ENCODE results near the gene GDF2.

GDF2 gene

DNA sequence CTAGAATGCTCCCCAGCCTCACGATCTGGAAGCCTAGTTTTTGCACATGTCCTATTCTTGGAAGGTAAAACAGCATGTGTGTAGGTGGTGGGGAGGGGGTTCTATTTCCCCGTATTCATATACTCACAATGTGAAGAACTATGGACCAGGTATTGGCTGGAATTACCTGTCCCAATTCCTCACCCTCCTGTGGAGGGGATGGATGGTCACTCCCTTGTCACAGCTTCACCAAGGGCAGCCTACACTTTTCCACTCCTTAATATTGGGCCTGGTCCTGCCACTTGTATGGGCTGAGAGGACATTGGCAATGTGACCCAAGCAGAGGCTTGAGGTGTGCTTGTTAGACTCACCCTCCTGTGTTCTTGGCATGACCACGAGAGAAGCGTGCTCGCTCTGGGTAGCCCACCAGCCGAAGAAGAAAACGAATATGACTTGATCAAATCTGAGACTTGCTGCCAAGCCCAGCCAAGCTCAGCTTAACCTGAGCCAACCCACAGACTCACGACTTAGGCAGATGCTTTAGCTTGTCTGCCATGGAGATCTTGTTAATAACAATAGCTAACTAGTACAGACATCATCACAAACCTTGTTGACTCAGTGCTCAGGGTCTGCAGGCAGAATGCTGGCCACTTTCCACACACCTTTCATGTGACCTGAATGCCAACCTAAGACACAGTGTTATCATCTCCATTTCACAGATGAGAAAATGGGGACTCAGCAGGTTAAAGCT, 44.6 kb downstream of the GDF2 start:
- no peak for DNase-seq
- Histone ChIP-seq H3K4me3 (ENCODE audit: insufficient read depth, low read depth, low read length, poor library complexity, severe bottlenecking) (no peak overlapping the region), H3K36me3 (ENCODE audit: control insufficient read depth, insufficient read depth, low read length) (no peaks in the 10 kb centered on the region), H3K27ac (ENCODE audit: insufficient read depth, low read length, poor library complexity, severe bottlenecking) (no peak overlapping the region), H3K4me1 (ENCODE audit: control insufficient read depth, insufficient read depth, low read length, poor library complexity, severe bottlenecking) (no peaks in the 10 kb centered on the region), H3K9me3 (ENCODE audit: control insufficient read depth, low read length) (no peaks in the 10 kb centered on the region), H3K27me3 (replicated peaks; ENCODE audit: control insufficient read depth, insufficient read depth, low read length, poor library complexity, severe bottlenecking) (no peaks in the 10 kb centered on the region)

- Histone ChIP-seq H3K36me3 (ENCODE audit: control insufficient read depth, insufficient read depth, low read length) (no peaks in the 10 kb centered on the region), H3K27me3 (replicated peaks; ENCODE audit: control insufficient read depth, insufficient read depth, low read length, poor library complexity, severe bottlenecking) (no peaks in the 10 kb centered on the region), H3K9me3 (ENCODE audit: control insufficient read depth, low read length) (no peaks in the 10 kb centered on the region), H3K4me3 (ENCODE audit: insufficient read depth, low read depth, low read length, poor library complexity, severe bottlenecking) (no peak overlapping the region), H3K27ac (ENCODE audit: insufficient read depth, low read length, poor library complexity, severe bottlenecking) (no peak overlapping the region), H3K4me1 (ENCODE audit: control insufficient read depth, insufficient read depth, low read length, poor library complexity, severe bottlenecking) (peaks cover under 1% of the 10 kb centered on the region)
- no peak for DNase-seq
Measured at GRCh38 chr10:47367646-47368045, 45.4 kb downstream of the GDF2 start.

DNA sequence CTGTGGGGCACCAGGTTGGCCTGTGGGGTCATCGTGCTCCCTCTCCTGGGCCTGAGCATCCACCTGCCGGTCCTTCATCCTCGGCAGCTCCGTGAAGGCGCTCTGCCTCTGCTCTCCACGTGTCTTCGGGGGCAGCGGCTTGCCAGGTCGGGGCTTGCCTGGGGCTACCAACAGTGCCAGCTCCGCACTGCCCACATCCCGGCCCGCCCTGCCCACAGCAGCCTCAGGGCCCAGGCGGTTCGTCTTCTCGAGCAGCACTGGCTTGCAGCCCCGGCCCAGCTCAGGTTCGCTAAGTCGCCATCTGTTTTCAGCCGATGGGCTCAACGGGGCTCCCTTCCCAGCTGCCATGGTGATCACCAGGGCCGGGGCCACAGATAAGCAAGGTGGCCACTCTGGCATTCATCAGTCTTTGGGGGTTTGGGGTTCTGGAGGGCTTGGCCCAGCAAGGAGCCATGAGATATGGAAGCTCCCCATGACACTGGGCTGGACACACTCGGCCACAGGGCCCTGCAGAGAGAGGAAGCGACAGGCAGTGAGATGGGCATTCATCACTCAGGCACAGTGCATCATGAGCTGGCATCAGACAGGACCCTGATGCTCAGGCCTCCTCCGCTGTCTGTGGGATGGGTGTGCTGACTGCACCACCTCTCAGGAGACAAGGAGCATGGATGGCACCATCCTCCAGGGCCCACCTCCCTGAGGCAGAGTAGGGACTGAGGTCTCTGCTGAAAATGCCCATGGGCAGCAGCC, 46.4 kb downstream of the GDF2 start:
- Histone ChIP-seq H3K9me3 (ENCODE audit: control insufficient read depth, low read length) (no peaks in the 10 kb centered on the region), H3K36me3 (ENCODE audit: control insufficient read depth, insufficient read depth, low read length) (no peaks in the 10 kb centered on the region), H3K4me1 (ENCODE audit: control insufficient read depth, insufficient read depth, low read length, poor library complexity, severe bottlenecking) (peaks cover 4% of the 10 kb centered on the region), H3K27me3 (replicated peaks; ENCODE audit: control insufficient read depth, insufficient read depth, low read length, poor library complexity, severe bottlenecking) (no peaks in the 10 kb centered on the region), H3K4me3 (ENCODE audit: insufficient read depth, low read depth, low read length, poor library complexity, severe bottlenecking) (no peak overlapping the region), H3K27ac (ENCODE audit: insufficient read depth, low read length, poor library complexity, severe bottlenecking) (no peak overlapping the region)
- DNase-seq = no peak

DNA sequence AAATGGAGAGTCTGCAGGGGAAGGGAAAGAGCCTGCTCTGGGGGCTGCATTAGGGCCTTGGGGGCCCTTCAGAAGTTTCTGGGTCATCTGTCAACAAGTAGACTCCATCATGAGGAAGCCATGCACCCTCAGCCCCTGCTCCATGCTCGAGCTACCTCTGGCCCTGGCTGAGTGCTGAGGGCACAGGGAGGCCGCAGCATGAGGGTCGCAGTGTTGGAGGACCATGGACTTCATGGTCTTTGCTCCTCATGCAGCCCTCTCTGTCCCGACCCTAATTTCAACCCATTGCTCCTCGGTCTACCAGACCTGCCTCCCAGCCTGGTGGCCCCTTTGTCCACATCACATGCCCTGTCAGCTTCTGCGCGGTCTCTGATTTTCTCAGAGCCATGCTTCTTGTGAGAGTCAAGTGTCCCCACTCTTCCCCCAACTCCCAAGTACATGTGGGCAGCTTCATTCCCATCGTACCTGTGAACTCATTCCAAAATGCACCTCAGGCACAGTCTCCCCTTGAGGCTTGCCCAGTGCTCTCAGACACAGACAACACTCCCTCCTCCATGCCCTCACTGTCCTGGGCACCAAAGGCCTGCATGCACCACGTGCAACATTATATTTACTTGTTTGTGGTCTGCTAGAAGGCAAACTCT, 47.1 kb downstream of the GDF2 start:
- DNase-seq = no peak
- no peaks in the 10 kb centered on the region for H3K36me3 ChIP-seq (ENCODE audit: control insufficient read depth, insufficient read depth, low read length)
- no peak overlapping the region for H3K27ac ChIP-seq (ENCODE audit: insufficient read depth, low read length, poor library complexity, severe bottlenecking)

GRCh38 chr10:47370015-47370767, 47.9 kb downstream of the GDF2 start:
- peaks cover 4% of the 10 kb centered on the region for H3K4me1 ChIP-seq (ENCODE audit: control insufficient read depth, insufficient read depth, low read length, poor library complexity, severe bottlenecking)
- H3K27me3 ChIP-seq (replicated peaks; ENCODE audit: control insufficient read depth, insufficient read depth, low read length, poor library complexity, severe bottlenecking) = no peaks in the 10 kb centered on the region
- H3K9me3 ChIP-seq (ENCODE audit: control insufficient read depth, low read length) = no peaks in the 10 kb centered on the region
- no peak for DNase-seq
- H3K27ac ChIP-seq (ENCODE audit: insufficient read depth, low read length, poor library complexity, severe bottlenecking) = no peak overlapping the region
- H3K36me3 ChIP-seq (ENCODE audit: control insufficient read depth, insufficient read depth, low read length) = no peaks in the 10 kb centered on the region
- no peak overlapping the region for H3K4me3 ChIP-seq (ENCODE audit: insufficient read depth, low read depth, low read length, poor library complexity, severe bottlenecking)

More for the DNA sequence above, 47.1 kb downstream of the GDF2 start:
- H3K4me1 ChIP-seq (ENCODE audit: control insufficient read depth, insufficient read depth, low read length, poor library complexity, severe bottlenecking) = peaks cover 4% of the 10 kb centered on the region
- H3K4me3 ChIP-seq (ENCODE audit: insufficient read depth, low read depth, low read length, poor library complexity, severe bottlenecking) = no peak overlapping the region
- no peaks in the 10 kb centered on the region for H3K27me3 ChIP-seq (replicated peaks; ENCODE audit: control insufficient read depth, insufficient read depth, low read length, poor library complexity, severe bottlenecking)
- no peaks in the 10 kb centered on the region for H3K9me3 ChIP-seq (ENCODE audit: control insufficient read depth, low read length)

GRCh38 chr10:47370878-47371277, 48.6 kb downstream of the GDF2 start:
- Histone ChIP-seq H3K36me3 (ENCODE audit: control insufficient read depth, insufficient read depth, low read length) (no peaks in the 10 kb centered on the region), H3K27me3 (replicated peaks; ENCODE audit: control insufficient read depth, insufficient read depth, low read length, poor library complexity, severe bottlenecking) (no peaks in the 10 kb centered on the region), H3K27ac (ENCODE audit: insufficient read depth, low read length, poor library complexity, severe bottlenecking) (no peak overlapping the region), H3K9me3 (ENCODE audit: control insufficient read depth, low read length) (no peaks in the 10 kb centered on the region), H3K4me3 (ENCODE audit: insufficient read depth, low read depth, low read length, poor library complexity, severe bottlenecking) (no peak overlapping the region), H3K4me1 (ENCODE audit: control insufficient read depth, insufficient read depth, low read length, poor library complexity, severe bottlenecking) (peaks cover 4% of the 10 kb centered on the region)
- no peak for DNase-seq

DNA sequence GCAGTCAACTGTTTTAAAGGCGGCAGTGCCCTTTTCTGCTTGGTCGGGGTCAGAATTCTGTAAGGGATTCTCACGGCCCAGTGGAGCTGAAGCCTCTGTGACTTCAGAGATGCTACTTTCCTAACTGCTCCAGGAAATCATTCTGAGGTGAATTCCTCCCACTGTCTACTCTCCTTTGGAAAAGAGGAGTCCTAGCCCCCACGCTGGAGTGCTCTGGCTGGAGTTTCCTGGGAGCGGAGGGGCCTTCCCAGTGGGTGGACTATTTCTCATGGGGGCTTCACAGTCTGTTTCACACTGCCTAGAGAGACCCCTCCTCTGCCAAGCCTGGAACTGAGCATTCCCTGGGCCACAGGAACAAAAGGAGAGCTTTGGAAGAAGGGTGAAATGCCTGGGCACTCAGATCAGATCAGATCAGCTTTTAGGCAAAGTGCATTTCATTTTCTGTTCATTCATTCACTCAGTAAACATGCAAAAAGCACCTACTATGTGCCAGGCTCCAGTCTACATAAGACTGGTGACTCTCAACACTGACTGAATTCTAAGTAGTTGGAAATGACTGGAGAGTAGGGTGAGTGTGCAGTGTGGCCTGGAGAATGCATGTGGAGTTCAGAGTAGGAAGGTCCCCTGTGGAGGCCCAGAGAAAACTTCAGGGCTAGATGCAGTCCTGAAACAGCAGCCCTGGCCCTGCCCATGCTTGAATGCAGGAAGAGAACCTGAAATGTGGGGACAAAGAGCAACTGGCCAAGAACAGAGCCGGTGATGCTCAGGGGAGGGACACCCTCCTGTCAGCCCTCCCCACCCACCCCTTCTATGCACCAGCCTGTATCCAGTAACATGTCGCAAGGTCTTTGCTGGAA, 49.6 kb downstream of the GDF2 start:
- DNase-seq = no peak
- H3K4me3 ChIP-seq (ENCODE audit: insufficient read depth, low read depth, low read length, poor library complexity, severe bottlenecking) = no peak overlapping the region
- no peaks in the 10 kb centered on the region for H3K36me3 ChIP-seq (ENCODE audit: control insufficient read depth, insufficient read depth, low read length)
- H3K27ac ChIP-seq (ENCODE audit: insufficient read depth, low read length, poor library complexity, severe bottlenecking) = no peak overlapping the region
- H3K9me3 ChIP-seq (ENCODE audit: control insufficient read depth, low read length) = no peaks in the 10 kb centered on the region
- H3K4me1 ChIP-seq (ENCODE audit: control insufficient read depth, insufficient read depth, low read length, poor library complexity, severe bottlenecking) = peaks cover 4% of the 10 kb centered on the region
- no peaks in the 10 kb centered on the region for H3K27me3 ChIP-seq (replicated peaks; ENCODE audit: control insufficient read depth, insufficient read depth, low read length, poor library complexity, severe bottlenecking)

DNA sequence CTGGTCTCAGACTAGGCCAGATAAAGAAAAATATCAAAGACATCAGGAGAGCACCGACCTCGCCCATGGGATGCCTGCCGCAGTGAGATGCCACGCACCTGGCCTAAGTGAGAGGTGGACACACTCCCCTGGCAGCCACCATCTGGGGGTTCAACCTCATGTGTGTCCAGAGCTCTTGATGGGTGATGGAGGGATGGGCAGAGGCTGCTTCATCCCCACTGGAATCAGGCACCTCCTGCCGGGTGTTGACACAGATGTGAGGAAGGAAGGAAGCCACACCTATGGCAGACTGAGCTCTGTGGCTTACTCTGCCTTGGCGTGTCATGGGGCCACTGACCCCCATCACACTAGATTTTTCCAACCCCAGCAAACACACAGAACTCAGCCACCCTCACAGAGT, 50.5 kb downstream of the GDF2 start:
- Histone ChIP-seq H3K9me3 (ENCODE audit: control insufficient read depth, low read length) (no peaks in the 10 kb centered on the region), H3K27me3 (replicated peaks; ENCODE audit: control insufficient read depth, insufficient read depth, low read length, poor library complexity, severe bottlenecking) (no peaks in the 10 kb centered on the region), H3K27ac (ENCODE audit: insufficient read depth, low read length, poor library complexity, severe bottlenecking) (no peak overlapping the region), H3K4me3 (ENCODE audit: insufficient read depth, low read depth, low read length, poor library complexity, severe bottlenecking) (no peak overlapping the region), H3K4me1 (ENCODE audit: control insufficient read depth, insufficient read depth, low read length, poor library complexity, severe bottlenecking) (peaks cover 4% of the 10 kb centered on the region), H3K36me3 (ENCODE audit: control insufficient read depth, insufficient read depth, low read length) (no peaks in the 10 kb centered on the region)
- DNase-seq = no peak
